IMR-90 (cell line): Measurements from ENCODE around the gene DNAJC4. TPM values are rescaled to one million over a fixed set of nuclear protein-coding genes. Genes with fewer than 3 reads are reported as not detected.

Experiments used
- ATAC-seq: fragments of 200-7000 bp; cut with Tn5 transposase; 2 replicates; pipeline ENCODE4 v1.9.1; 2020; ENCODE audit warnings: low read depth, mild to moderate bottlenecking, moderate library complexity
- BruUV-seq: library from RNA; stranded (reverse); fragments of 400-500 nt; replicated peaks from 2 replicates; lab custom pipeline; 2021; lab: Mats Ljungman, UMichigan
- CTCF ChIA-PET: fragments of 300-600 bp; formaldehyde crosslinking; extraction: SDS; loops from one replicate; lab custom pipeline; 2021; ENCODE audit warnings: antibody characterized with exemption; lab: Yijun Ruan, JAX
- POLR2A ChIA-PET: fragments of 300-600 bp; sonication (Branson Sonifier 250); formaldehyde crosslinking; loops from one replicate; lab custom pipeline; 2022; ENCODE audit warnings: antibody characterized with exemption; ENCODE audit not compliant: unreplicated experiment; lab: Charles Lee
- DNase-seq: peaks from one replicate; pipeline ENCODE4 v3.0.0; 2013
- H2AFZ ChIP-seq: replicated peaks from 2 replicates; pipeline ENCODE3; 2013; ENCODE audit warnings: low read length, mild to moderate bottlenecking; ENCODE audit not compliant: poor library complexity
- H2AK5ac ChIP-seq: 2 replicates; pipeline ENCODE4 v1.6.1; 2013; ENCODE audit warnings: low read depth, low read length, inconsistent platforms
- H2AK9ac ChIP-seq: replicated peaks from 2 replicates; pipeline ENCODE3; 2013; ENCODE audit warnings: mild to moderate bottlenecking, low read depth, low read length, moderate library complexity; ENCODE audit not compliant: poor library complexity
- H2BK120ac ChIP-seq: 2 replicates; pipeline ENCODE4 v1.6.1; 2013; ENCODE audit warnings: low read depth, low read length, inconsistent platforms
- H2BK15ac ChIP-seq: 3 replicates; pipeline ENCODE4 v1.6.1; 2013; ENCODE audit warnings: low read depth, low read length, inconsistent platforms
- H2BK20ac ChIP-seq: 2 replicates; pipeline ENCODE4 v1.6.1; 2013; ENCODE audit warnings: low read depth, mild to moderate bottlenecking, inconsistent platforms, low read length, moderate library complexity
- H2BK5ac ChIP-seq: 2 replicates; pipeline ENCODE4 v1.6.1; 2013; ENCODE audit warnings: mild to moderate bottlenecking, low read depth, low read length, inconsistent platforms; ENCODE audit not compliant: poor library complexity, severe bottlenecking
- H3K14ac ChIP-seq: replicated peaks from 2 replicates; pipeline ENCODE4 v1.6.1; 2013; ENCODE audit warnings: low read depth, low read length, inconsistent platforms
- H3K18ac ChIP-seq: 2 replicates; pipeline ENCODE4 v1.6.1; 2013; ENCODE audit warnings: low read depth, low read length, control low read depth
- H3K23ac ChIP-seq: 2 replicates; pipeline ENCODE4 v1.6.1; 2013; ENCODE audit warnings: low read depth, low read length, inconsistent platforms
- H3K27ac ChIP-seq: 2 replicates; pipeline ENCODE4 v1.5.1; 2013; ENCODE audit warnings: mild to moderate bottlenecking, control low read depth, low read length; ENCODE audit not compliant: insufficient read depth
- H3K27me3 ChIP-seq: 2 replicates; pipeline ENCODE4 v1.6.1; 2013; ENCODE audit warnings: low read length; ENCODE audit not compliant: control insufficient read depth, insufficient read depth
- H3K36me3 ChIP-seq: 2 replicates; pipeline ENCODE4 v1.6.1; 2013; ENCODE audit warnings: low read length, mixed read lengths; ENCODE audit not compliant: control insufficient read depth, insufficient read depth
- H3K4ac ChIP-seq: 2 replicates; pipeline ENCODE4 v1.6.1; 2013; ENCODE audit warnings: low read depth, low read length, inconsistent platforms
- H3K4me1 ChIP-seq: 2 replicates; pipeline ENCODE4 v1.6.1; 2013; ENCODE audit warnings: low read length, mixed read lengths; ENCODE audit not compliant: control insufficient read depth, insufficient read depth
- H3K4me2 ChIP-seq: 2 replicates; pipeline ENCODE4 v1.6.1; 2013; ENCODE audit warnings: low read depth, mild to moderate bottlenecking, control low read depth, low read length, moderate library complexity
- H3K4me3 ChIP-seq: 2 replicates; pipeline ENCODE4 v1.5.1; 2013; ENCODE audit warnings: low read depth, mild to moderate bottlenecking, control low read depth, low read length, moderate library complexity; ENCODE audit not compliant: insufficient read depth
- H3K56ac ChIP-seq: 2 replicates; pipeline ENCODE4 v1.6.1; 2013; ENCODE audit warnings: low read length, inconsistent platforms; ENCODE audit not compliant: insufficient read depth; ENCODE audit errors: extremely low read depth
- H3K79me1 ChIP-seq, 2 experiments: 2 replicates each; pipeline ENCODE4 v1.6.1; 2013; ENCODE audit warnings: low read length in 2 of 2, inconsistent platforms in 1 of 2, low read depth in 1 of 2
- H3K9ac ChIP-seq: 2 replicates; pipeline ENCODE4 v1.6.1; 2013; ENCODE audit warnings: low read depth, low read length, control low read depth
- H3K9me1 ChIP-seq: 2 replicates; pipeline ENCODE4 v1.6.1; 2013; ENCODE audit warnings: low read length, inconsistent platforms; ENCODE audit not compliant: insufficient read depth
- H3K9me3 ChIP-seq: 2 replicates; pipeline ENCODE4 v1.6.1; 2013; ENCODE audit warnings: low read length; ENCODE audit not compliant: control insufficient read depth, insufficient read depth
- H4K20me1 ChIP-seq: 2 replicates; pipeline ENCODE4 v1.6.1; 2013; ENCODE audit warnings: low read length, inconsistent platforms; ENCODE audit not compliant: insufficient read depth
- H4K5ac ChIP-seq: 2 replicates; pipeline ENCODE4 v1.6.1; 2013; ENCODE audit warnings: mild to moderate bottlenecking, low read depth, low read length, control low read depth
- H4K8ac ChIP-seq, 2 experiments: 2 replicates each; pipeline ENCODE4 v1.6.1; 2013; ENCODE audit warnings: low read depth in 2 of 2, low read length in 2 of 2, control low read depth in 1 of 2, inconsistent platforms in 1 of 2
- H4K91ac ChIP-seq: 2 replicates; pipeline ENCODE4 v1.6.1; 2013; ENCODE audit warnings: low read depth, low read length, inconsistent platforms; ENCODE audit not compliant: insufficient read depth
- BHLHE40 ChIP-seq: fragments of 150-350 bp; IDR thresholded peaks from 2 replicates; pipeline ENCODE4 v1.6.1; 2016; ENCODE audit warnings: mild to moderate bottlenecking, low read depth, low read length
- CEBPB ChIP-seq: IDR thresholded peaks from 2 replicates; pipeline ENCODE4 v1.6.1; 2012; ENCODE audit warnings: low read depth, low read length, improper control_type of control experiment
- CTCF ChIP-seq: conservative IDR thresholded peaks from 2 replicates; pipeline ENCODE4 v1.5.1; 2012; ENCODE audit warnings: mild to moderate bottlenecking, low read depth, low read length, improper control_type of control experiment
- ELK1 ChIP-seq: fragments of 150-350 bp; IDR thresholded peaks from 2 replicates; pipeline ENCODE4 v1.6.1; 2016; ENCODE audit warnings: low read depth, mild to moderate bottlenecking, low read length, moderate library complexity, borderline replicate concordance
- FOS ChIP-seq: fragments of 150-350 bp; IDR thresholded peaks from 2 replicates; pipeline ENCODE4 v1.6.1; 2016; ENCODE audit warnings: low read depth, low read length
- MAFK ChIP-seq: IDR thresholded peaks from 2 replicates; pipeline ENCODE4 v1.6.1; 2012; ENCODE audit warnings: low read depth, low read length, improper control_type of control experiment
- MXI1 ChIP-seq: IDR thresholded peaks from 2 replicates; pipeline ENCODE4 v1.6.1; 2012; ENCODE audit warnings: low read depth, mild to moderate bottlenecking, low read length, moderate library complexity, borderline replicate concordance
- POLR2A ChIP-seq: IDR thresholded peaks from 2 replicates; pipeline ENCODE4 v1.6.1; 2012; ENCODE audit warnings: mild to moderate bottlenecking, low read depth, low read length
- RCOR1 ChIP-seq: IDR thresholded peaks from 2 replicates; pipeline ENCODE4 v1.6.1; 2012; ENCODE audit warnings: mild to moderate bottlenecking, low read length, improper control_type of control experiment; ENCODE audit not compliant: insufficient replicate concordance
- WGBS, 2 experiments: methylation state at CpG; one replicate each; pipeline versions ENCODE4 v1.1.5 to v1.1.7; 2013; ENCODE audit warnings: missing lambda C conversion rate in 2 of 2; ENCODE audit not compliant: insufficient read length in 1 of 2; ENCODE audit errors: extremely low coverage in 2 of 2; 5-methylcytosine and 5-hydroxymethylcytosine counted together
- dilution Hi-C: fragments of 300-500 bp; cut with HindIII; formaldehyde crosslinking; loops from one replicate; pipeline ENCODE4 v1.14.3; 2018; ENCODE audit warnings: low sequenced_read_pairs; ENCODE audit not compliant: unreplicated experiment
- in situ Hi-C: fragments of 300-500 bp; cut with MboI; formaldehyde crosslinking; loops from 3 replicates; pipeline ENCODE4 v1.14.3; 2019; ENCODE audit warnings: low sequenced_read_pairs, inconsistent platforms, mixed read lengths
- intact Hi-C: fragments of 100-400 bp; cut with micrococcal nuclease; formaldehyde crosslinking; loops from 2 replicates; pipeline ENCODE4 v1.10.0; 2022
- polyA plus RNA-seq, 3 experiments: library from polyadenylated mRNA; depleted of rRNA; stranded (reverse); fragments of >200 nt; gene quantifications; 2 replicates each; pipeline ENCODE4 v1.2.3, GENCODE V29; 2012; ENCODE audit warnings: low replicate concordance in 1 of 3
- total RNA-seq: library from RNA; depleted of rRNA; stranded (reverse); fragments of >200 nt; gene quantifications from 2 replicates; pipeline ENCODE4 v1.2.3, GENCODE V29; 2012

Gene DNAJC4
- total and polyA plus RNA-seq, 2 of the 4 experiments (the other 2 are of a cell fraction) = 2.2 to 22.8 TPM

GRCh38 chr11:64224891-64225607, 5.3 kb upstream of the DNAJC4 start:
- Histone ChIP-seq H3K27ac (peak overlapping the region; percentile 85; the same call in 1 of the 2 replicates), H3K27me3 (no peaks in the 10 kb centered on the region), H3K14ac (peak overlapping the region; percentile 95), H3K4me3 (peak overlapping the region; percentile 95), H3K9me3 (no peaks in the 10 kb centered on the region), H3K56ac (no peak overlapping the region), H2BK5ac (peak overlapping the region; percentile 90), H3K79me1 (peaks cover 22 to 54% of the 10 kb centered on the region in 2 experiments; a peak in 3 of 4 replicates), H3K18ac (no peak overlapping the region), H3K36me3 (peaks cover 5% of the 10 kb centered on the region), H3K9ac (peak overlapping the region; percentile 93), H3K4ac (peak overlapping the region; percentile 95), H3K23ac (peak overlapping the region; percentile 92), H2AFZ (peak overlapping the region; percentile 99), H4K5ac (no peak overlapping the region), H2AK5ac (peak overlapping the region; percentile 94), H4K20me1 (no peaks in the 10 kb centered on the region; the same call in 1 of the 2 replicates), H2AK9ac (peak overlapping the region; percentile 100), H2BK15ac (no peak overlapping the region), H4K91ac (peak overlapping the region; percentile 92; the same call in 1 of the 2 replicates), H3K9me1 (peaks cover 19% of the 10 kb centered on the region), H3K4me2 (peak overlapping the region; percentile 95), H4K8ac (peak overlapping the region; percentile 86 to 99; a peak in 2 of 4 replicates), H2BK20ac (no peak overlapping the region), H3K4me1 (peaks cover 20% of the 10 kb centered on the region), H2BK120ac (no peak overlapping the region)
- DNase-seq = no peak
- intact Hi-C loops (no loop called here), in situ Hi-C loops (no loop called here), dilution Hi-C loops (no loop called here)
- CTCF ChIA-PET = no interaction called here
- BruUV-seq = no TSS peak
- TF ChIP-seq FOS (no peak), POLR2A (no peak), BHLHE40 (no peak), CEBPB (no peak), MXI1 (no peak), RCOR1 (no peak), CTCF (no peak), ELK1 (no peak), MAFK (no peak)
- POLR2A ChIA-PET = no interaction called here
- WGBS, 2 experiments = 86% methylated on average over 9 of the region's 22 CpGs; no CpG with 5 or more reads in 1 of the 2 experiments
- no peak for ATAC-seq
